D721Med (cell line): Measurements from ENCODE around the gene CCDC6.

Experiments
- DNase-seq: peaks from one replicate; pipeline ENCODE4 v3.0.0; 2011; ENCODE audit warnings: low spot score; ENCODE audit not compliant: insufficient read length
- FAIRE-seq: peaks from 2 replicates; lab custom pipeline; 2011; peaks lifted over from hg19 to GRCh38; lab: Jason Lieb, UNC
- CTCF ChIP-seq: IDR thresholded peaks from 2 replicates; pipeline ENCODE4 v1.5.1; 2012; ENCODE audit warnings: mild to moderate bottlenecking, control low read depth; ENCODE audit not compliant: insufficient read depth; ENCODE audit errors: missing control alignments

The CCDC6 gene

GRCh38 chr10:59917922-59918321 is 11.6 kb upstream of the CCDC6 start:
- DNase-seq (no peak), FAIRE-seq (no peak)
- TF ChIP-seq CTCF, result no peak

- DNase-seq (no peak), FAIRE-seq (no peak)
- no peak for TF ChIP-seq CTCF
Observed at GRCh38 chr10:59913547-59914237, 7.3 kb upstream of the CCDC6 start.

GRCh38 chr10:59910867-59911266 is 4.5 kb upstream of the CCDC6 start:
- no peak for TF ChIP-seq CTCF
- no peak for FAIRE-seq

GRCh38 chr10:59909815-59910214 is 3.5 kb upstream of the CCDC6 start:
- DNase-seq (no peak), FAIRE-seq (no peak)
- TF ChIP-seq CTCF, result no peak

More at GRCh38 chr10:59910867-59911266, 4.5 kb upstream of the CCDC6 start:
- no peak for DNase-seq

- DNase-seq, result no peak
- no peak for FAIRE-seq
Observed at GRCh38 chr10:59908808-59909143, 2.4 kb upstream of the CCDC6 start.

GRCh38 chr10:59907918-59908807 is 1.8 kb upstream of the CCDC6 start:
- FAIRE-seq (no peak), DNase-seq (no peak)
- TF ChIP-seq CTCF, result no peak

More at GRCh38 chr10:59908808-59909143, 2.4 kb upstream of the CCDC6 start:
- no peak for TF ChIP-seq CTCF

- no peak for TF ChIP-seq CTCF
- DNase-seq (no peak), FAIRE-seq (no peak)
Observed at GRCh38 chr10:59907537-59907917, 1.2 kb upstream of the CCDC6 start.
